ENCODE results near the gene ALMS1.

DNA sequence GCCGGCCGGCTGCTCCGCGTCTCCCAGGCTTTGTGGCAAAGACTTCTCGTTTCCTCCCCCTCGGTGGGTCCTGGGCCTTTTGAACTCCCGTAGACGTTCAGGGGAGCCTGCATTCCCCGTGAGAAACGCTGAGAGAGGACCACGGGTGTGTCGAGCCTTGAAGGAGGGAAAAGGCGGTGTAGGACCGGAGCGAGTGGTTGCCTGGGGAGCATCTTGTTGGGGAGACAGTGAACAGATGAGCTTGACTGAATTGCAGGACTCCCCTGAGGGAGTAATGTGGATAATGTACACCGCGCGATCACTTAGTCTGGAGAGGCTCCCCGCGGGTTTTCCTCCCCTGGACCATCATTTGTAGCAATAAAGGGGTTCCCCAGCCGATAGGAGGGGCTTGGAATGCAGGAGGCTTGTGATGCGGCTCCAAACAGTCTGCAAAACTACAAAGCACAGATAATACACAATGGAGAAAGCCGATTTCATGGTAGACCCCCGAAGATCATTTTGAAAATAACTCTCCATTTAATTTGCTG, 769 bp downstream of the ALMS1 start:
- TF ChIP-seq CTCF (IDR thresholded peaks at IDR 0.05) (no peak), ELF1 (IDR thresholded peaks at IDR 0.05) (no peak), TAF1 (IDR thresholded peaks at IDR 0.05; ENCODE audit: borderline replicate concordance, low read depth, low read length) (no peak), GABPA (IDR thresholded peaks at IDR 0.05; ENCODE audit: low read depth) (no peak), JUND (IDR thresholded peaks at IDR 0.05) (no peak), POLR2AphosphoS5 (IDR thresholded peaks at IDR 0.05; ENCODE audit: low read depth, low read length) (no peak; the same call in 1 of the 2 replicates), CHD2 (IDR thresholded peaks at IDR 0.05; ENCODE audit: low read length, partially characterized antibody) (peak; percentile 47), MEF2A (IDR thresholded peaks at IDR 0.05; ENCODE audit: borderline replicate concordance, low read depth) (no peak), YY1 (IDR thresholded peaks at IDR 0.05; ENCODE audit: low read depth) (no peak), NRF1 (IDR thresholded peaks at IDR 0.05; ENCODE audit: low read depth, low read length) (no peak), RFX5 (IDR thresholded peaks at IDR 0.05; ENCODE audit: low read length) (no peak), USF1 (IDR thresholded peaks at IDR 0.05; ENCODE audit: borderline replicate concordance, low read depth) (no peak)
- TF ChIP-seq, protein P1, sequence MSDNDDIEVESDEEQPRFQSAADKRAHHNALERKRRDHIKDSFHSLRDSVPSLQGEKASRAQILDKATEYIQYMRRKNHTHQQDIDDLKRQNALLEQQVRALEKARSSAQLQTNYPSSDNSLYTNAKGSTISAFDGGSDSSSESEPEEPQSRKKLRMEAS (IDR thresholded peaks at IDR 0.05; ENCODE audit: low read depth): no peak
